GM10847 (cell line): ENCODE results near the gene ANKRD55.

Experiments
- POLR2A ChIP-seq: IDR thresholded peaks from 2 replicates; pipeline ENCODE4 v1.6.1; 2011; ENCODE audit not compliant: insufficient read length; ENCODE audit errors: extremely low read depth

ANKRD55 gene

GRCh38 chr5:56215019-56215830 lies 17.9 kb downstream of the ANKRD55 start:
- TF ChIP-seq POLR2A = no peak

DNA sequence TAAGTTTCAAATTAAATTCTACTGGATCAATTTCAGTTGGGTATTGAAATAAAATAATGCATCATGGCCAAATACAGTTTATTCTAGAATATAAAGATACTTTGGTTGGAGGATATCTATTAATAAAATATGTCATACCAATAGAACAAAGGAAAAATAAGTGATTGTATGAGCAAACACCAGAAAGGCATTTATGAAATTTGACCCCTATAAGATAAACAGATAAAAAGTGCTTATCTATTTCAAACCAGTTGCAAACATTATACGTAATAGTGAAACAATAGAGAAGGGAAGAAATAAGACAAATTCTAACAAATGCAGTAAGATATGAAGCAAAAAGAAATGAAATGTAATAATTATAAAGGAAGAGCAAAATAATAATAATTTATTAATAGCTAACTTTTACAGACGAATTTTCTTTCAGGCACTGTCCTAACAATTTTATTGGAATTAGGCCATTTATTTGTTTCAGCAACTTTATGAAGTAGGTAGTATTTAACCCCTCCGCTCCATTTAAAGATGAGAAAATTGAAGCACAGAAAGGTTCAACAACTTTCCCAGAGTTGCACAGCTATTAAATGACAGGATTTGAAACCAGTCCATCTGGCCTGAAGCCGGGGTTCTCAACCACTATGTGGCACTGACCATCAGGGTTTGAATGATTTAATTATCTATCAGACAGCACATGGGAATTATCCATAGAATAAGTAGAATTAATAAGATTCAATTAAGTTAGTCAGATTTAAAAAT lies 20.8 kb downstream of the ANKRD55 start:
- TF ChIP-seq POLR2A = no peak

DNA sequence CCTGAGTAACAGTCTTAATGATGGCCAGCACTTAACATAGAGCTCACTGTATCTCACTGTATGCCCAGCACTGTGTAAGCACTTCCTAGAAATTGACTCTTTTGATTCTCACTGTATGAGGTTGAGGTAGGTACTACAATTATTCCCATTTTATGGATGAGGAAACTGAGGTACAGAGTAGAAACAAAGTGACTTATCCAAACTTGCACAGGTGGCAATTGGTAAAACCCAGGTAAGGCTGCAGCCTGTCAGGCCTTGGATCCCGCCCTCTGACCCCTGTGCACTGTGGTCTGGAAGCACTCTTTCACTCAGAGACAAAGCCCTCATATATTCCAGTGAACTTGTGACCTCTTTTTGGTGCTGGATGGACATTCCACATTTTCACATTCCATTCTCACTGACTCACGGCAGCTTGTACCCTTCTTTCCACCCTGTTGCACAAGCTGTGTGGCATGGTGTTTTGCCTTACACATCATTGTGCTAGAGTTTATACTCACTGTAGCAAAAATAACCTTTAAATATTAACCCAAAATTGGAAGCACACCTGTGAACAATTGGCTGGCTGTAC lies 21.7 kb downstream of the ANKRD55 start:
- TF ChIP-seq POLR2A = no peak

- TF ChIP-seq POLR2A = no peak
Observed at GRCh38 chr5:56208681-56209080, 24.4 kb downstream of the ANKRD55 start.

- TF ChIP-seq POLR2A = no peak
Observed at GRCh38 chr5:56207537-56207936, 25.6 kb downstream of the ANKRD55 start.

DNA sequence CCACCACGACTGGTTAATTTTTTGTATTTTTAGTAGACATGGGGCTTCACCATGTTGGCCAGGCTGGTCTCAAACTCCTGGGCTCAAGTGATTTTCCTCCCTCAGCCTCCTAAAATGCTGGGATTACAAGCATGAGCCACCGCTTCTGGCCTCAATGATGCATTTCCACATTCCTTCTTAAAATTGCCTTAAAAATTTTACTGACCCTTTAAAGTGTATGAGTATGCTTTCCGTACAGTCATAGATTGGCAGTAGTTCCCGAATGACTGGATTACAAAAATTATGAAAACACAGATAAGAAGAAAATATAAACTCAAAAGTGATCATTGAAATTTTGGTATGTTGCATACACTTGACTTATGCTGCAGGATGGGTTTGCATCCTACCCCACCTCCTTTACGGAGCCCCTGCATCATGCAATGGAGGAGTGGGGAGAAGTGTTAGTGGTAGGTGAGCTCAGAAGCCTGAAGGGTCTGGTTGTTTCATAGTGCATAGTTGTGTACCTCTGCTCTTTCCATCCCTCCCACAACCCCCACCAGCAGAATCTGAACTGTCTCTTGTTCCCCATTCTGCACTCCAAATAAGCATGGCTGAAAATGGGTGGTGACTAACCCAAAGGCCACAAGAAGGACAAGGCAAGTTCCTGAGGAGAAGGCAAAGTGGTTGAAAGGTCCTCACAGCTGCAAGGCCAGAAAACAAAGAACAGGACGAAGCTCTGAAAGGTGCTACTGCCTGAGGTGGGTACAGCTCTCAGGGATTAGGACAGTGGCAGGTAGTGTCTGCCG lies 26.8 kb downstream of the ANKRD55 start:
- no peak for TF ChIP-seq POLR2A

DNA sequence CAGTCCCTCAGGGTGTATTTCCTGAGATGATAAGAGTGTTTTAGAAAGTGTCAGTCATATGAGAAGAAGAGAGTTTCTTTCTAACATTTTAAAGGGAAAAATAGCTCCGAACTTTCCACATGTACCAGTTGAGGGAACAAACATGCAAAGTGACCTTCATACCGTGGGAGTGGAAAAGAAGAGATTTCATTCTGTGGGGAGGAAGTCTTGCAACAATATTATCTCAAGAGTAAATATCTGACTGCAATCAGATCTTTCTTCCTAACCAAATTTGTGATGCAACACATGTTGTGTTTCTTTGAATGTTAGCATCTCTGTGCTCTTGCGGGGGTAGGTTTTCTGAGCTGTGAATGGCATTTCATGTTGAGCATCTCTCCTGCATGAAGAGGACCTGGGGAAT lies 30.6 kb downstream of the ANKRD55 start:
- no peak for TF ChIP-seq POLR2A

- TF ChIP-seq POLR2A = no peak
Observed at GRCh38 chr5:56200971-56201666, 32.0 kb downstream of the ANKRD55 start.

- no peak for TF ChIP-seq POLR2A
Observed at GRCh38 chr5:56195016-56195415, 38.1 kb downstream of the ANKRD55 start.

- TF ChIP-seq POLR2A = no peak
Observed at GRCh38 chr5:56192246-56192645, 40.9 kb downstream of the ANKRD55 start.

DNA sequence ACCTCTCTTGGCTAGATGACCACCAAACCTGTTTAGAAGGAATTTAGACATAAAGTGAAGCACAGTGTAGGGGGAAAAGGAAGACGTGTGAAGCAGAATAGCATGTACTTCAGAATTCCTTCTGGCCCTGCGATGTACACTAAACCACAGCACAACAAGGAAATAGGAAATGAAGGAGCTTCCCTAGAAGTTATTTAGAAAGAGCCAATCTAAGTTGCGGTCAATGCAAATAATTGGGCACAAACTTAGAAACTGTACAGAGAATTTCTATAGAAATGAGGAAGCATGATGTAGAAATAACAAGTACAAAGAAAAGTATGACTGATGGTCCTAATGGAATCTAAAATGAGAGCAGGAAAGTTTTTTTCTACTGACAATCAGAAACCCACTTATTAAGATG lies 41.5 kb downstream of the ANKRD55 start:
- TF ChIP-seq POLR2A = no peak

DNA sequence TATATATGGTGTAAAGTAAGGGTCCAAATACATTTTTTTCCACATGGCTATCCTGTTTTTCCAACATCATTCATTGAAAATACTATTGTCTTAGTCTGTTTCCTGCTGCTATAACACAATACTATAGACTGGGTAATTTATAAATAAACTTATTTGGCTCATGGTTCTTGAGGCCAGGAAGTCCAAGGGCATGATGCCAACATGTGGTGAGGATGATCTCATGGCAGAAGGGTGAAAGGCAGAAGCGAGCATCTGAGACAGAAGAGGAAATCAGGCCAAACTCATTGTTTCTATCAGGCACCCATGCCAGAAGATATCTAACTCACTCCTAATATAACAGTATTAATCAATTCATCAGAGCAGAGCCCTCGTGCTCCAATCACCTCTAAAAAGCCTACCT lies 42.6 kb downstream of the ANKRD55 start:
- TF ChIP-seq POLR2A = no peak

DNA sequence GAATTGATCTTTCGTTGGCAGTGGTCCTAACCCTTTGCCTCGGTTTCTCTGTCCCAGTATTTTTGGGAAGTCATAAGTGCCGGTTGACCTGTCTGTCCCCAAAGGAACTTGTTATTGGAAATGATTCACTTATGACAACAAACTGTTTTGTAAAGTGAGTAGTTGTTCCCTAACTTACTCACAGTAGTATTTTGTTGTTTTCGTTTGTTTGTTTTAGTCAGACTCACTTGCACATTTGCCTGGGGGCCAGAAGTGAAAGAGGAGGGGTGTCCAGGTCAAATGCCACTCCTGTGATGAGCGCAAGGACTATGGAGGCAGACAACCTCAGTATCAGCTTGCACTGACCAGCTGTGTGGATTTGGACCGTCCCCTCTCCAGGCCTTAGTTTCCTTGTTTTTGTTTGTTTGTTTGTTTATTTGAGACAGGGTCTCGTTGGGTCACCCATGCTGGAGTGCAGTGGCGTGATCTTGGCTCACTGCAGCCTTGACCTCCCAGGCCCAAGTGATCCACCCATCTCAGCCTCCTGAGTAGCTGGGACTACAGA lies 47.3 kb downstream of the ANKRD55 start:
- TF ChIP-seq POLR2A = no peak

GRCh38 chr5:56183506-56183905 lies 49.6 kb downstream of the ANKRD55 start:
- TF ChIP-seq POLR2A = no peak

DNA sequence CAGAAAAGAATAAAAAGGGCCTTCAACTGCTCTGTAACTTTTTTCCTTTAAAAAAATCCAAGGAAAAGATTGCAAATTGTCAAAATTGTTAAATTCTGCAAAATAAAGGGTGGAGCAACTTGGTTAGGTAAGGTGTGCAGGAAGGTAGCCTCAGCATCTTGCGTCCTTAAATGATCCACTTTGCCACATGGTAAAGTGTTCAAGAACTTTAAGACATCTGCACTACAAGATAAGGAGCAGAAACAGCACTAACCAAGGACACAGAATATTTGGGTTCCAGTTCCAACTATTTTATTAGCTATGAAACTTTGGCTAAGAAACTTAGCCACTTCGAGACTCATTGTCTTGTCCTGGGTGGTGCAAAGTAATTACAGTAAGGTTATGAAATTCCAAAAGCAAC lies 53.7 kb downstream of the ANKRD55 start:
- TF ChIP-seq POLR2A = no peak

GRCh38 chr5:56178823-56179222 lies 54.3 kb downstream of the ANKRD55 start:
- no peak for TF ChIP-seq POLR2A
